Posterior cingulate gyrus (tissue), 11 donors: ENCODE measurements around the gene C1orf226.

Source experiments
- DNase-seq, 10 donors: peaks; one replicate each; pipeline versions ENCODE4 v3.0.0 to v3.0.0-alpha.2; 2020 to 2021; ENCODE audit warnings: mixed read lengths in 3 of 10
- intact Hi-C: fragments of 100-400 bp; cut with DNase I; formaldehyde crosslinking; loops from one replicate; pipeline ENCODE4 v1.15.1; 2023

C1orf226 gene

DNA sequence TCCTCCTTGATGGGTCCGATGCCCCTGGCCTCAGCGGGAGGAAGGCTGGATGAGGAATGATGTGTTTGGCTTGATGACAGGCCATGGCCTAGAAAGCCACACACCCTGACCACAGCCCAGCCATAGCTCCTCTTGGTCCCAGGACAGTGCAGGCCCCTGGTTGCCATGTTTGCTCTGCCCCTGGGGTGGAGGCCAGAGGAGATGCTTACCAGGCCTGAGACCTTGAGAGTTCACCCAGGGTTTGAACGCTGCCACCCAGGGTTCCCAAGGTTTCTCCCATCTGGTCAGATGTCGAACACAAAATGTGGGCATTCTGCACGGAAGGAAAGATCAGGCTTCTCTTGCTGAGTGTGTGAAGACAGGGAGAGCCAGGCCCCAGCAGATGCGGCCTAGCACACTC, 2.6 kb downstream of the C1orf226 start:
- no peak for DNase-seq
- intact Hi-C loops = no loop called here

DNA sequence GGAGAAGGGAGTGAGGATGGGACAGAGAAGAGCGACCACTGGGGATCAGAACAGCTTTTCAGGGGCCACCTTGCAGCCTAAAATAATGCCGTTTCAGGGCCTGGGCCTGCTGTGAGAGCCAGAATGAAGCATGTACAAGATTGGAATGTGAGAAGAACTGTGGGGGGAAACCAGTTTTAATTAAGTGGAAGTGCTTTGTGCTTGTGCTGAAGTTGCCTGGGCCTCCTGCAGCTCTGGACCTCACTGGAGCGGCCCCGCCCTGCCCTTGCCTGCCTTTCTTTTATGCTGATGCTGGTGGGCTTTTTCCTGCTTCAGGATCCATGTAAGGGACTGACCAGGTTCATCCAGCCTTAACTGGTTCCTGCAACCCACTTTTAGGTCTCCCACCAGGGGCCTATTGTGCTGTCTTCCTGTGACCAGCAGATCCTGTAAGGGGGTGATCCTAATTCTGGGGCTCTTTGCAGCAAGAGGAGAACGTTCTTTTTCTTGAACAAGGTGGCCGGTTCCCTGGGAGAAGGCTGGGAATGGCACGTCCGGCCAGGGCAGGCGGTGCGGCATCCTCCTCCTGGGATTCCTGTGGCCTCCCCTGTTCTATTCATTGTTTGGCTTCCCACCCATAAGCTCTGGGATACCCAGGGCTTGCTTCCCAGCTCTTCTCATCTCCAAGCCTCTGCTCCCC, 3.2 kb downstream of the C1orf226 start:
- intact Hi-C loops = no loop called here
- no peak for DNase-seq

DNA sequence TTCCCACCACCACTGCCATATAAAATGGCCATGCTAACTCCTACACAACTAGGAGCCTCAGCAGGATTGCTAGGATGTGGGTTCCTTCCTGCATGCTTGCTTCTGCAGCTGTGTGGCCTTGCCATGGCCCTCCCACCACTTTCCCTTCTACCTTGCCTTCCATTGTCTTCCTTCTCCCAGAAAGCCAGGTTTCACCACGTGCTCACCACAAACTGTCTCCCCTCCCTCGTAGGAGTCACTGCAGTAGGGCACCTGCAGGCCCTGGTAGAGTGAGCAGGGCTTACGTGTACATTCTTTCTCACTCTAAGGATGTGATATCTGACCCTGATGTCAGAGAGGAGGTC, 3.7 kb downstream of the C1orf226 start:
- intact Hi-C loops = no loop called here
- no peak for DNase-seq

DNA sequence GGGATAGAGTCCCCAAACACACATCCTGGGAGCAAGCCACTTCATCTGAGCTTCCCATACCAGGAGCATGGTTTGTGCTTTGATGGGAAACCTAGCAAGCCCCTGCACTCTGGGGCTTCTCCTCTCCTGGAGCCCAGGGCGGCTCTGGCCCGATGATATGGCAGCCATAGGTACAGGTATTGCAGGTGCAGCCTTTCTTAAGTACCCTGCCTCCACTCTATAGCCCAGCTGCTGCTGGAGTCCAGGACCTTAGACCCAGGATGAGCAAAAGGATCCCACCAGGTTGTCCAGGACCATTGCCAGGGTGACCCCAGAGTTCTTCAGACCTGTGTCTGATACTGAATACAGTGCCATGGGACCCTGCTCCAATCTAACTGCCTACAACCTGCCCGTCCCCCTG, 4.2 kb downstream of the C1orf226 start:
- no peak for DNase-seq
- intact Hi-C loops = no loop called here

DNA sequence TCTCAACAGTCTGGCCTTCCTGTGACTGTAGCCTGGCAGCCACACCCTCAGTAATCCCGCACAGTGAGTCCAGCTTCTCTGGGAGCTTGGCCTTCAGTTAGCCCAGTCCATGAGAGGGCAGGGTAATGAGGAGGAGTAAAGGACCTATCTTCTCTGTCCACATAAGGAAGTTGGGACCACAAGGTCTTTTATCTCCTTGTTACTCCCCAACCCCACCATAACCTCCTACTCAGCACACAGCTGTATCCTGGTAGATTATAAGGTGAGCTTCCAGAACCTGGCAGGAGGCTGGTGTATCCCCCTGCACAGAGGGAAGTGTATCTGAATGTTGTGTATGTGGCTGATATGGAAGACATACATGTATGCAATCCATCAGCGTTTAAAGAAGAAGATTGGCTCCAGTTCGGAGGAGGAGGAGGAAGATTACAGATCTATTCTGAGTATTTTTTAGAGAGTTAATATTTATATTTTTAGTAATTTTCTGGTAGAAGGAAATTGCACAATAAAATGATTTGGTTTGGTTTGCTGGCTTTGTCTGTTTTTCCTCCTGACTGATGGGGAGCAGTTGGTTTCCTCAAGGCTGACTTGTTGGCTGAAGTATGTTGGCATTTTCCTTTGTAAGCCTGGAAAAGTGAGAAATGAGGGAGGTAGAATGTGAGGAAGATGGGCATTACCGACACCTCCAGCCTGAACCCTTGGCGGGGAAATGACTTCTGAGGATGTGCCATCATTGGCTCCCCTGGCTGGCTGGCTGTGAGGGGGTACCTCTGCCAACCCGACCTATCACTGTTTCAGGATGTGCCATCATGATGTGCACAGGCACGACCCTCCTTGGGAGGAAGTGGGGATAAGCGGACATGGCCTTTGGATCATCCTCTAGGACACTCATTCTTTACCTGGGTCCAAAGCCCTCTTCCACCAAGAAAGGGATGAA, 5.0 kb downstream of the C1orf226 start:
- intact Hi-C loops = no loop called here
- no peak for DNase-seq

DNA sequence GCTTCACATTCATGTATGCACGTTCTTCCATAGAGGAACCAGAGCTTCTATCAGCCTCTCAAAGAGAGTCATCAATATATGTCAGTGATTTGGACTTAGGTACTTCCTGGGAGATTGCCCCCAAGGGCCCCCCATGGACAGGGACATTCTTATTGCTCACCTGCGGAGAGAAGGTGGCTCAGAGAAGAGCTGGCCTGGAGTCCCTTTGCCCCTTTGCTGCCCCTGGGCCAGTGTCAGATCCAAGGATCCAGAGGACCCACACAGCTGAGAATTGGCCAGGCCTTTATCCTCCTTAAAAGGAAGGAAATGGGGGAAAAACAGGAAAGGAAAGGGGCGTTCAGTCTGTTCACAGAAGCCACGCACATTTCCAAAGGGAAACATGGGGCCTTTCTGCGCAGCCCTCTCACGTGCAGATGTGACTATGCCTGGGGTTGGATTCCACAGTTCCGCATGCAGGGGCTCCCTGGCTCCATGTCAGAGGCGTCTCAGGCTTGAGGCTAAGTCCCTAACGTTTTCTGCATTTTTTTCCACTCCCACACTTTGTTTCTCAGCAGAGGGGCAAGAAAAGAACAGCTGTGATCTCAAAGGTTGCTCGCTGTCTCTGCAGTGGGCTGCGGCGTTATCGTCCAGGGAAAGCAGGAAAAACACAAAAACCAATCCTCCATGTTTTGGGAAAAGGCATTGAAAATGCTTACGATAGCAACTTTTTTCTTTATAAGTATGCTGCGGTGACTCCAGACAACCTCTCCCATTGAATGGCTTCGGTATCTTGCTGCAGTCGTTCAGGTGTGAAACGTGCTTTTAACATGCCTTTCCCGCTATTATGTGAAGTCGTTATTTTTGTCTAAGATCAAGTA, 5.9 kb downstream of the C1orf226 start:
- no peak for DNase-seq
- intact Hi-C loops = no loop called here

DNA sequence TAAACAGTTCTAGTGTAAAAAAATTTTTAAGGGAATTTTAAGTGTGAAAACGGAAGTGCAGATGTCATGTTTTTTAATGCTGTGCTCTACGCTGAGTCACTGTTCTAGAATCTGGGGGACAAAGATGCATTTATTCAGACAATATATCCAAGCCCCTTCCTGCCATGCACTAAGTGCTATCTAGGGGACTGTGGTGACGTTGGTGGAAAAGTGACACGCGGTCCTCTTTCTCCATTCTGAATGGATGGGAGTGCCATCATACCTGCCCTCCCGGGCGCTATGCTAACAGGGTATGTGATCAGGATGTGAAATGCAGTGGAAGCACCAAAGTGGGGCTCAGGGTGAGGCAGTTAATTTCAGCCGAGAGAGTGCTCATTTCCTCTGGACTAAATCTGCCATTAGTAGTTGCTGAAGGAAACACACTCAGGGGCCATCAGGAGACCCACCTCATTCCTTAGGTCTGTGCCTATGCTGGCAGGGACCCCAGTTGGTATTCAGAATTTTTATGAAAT, 6.6 kb downstream of the C1orf226 start:
- intact Hi-C loops = no loop called here
- DNase-seq = no peak

DNA sequence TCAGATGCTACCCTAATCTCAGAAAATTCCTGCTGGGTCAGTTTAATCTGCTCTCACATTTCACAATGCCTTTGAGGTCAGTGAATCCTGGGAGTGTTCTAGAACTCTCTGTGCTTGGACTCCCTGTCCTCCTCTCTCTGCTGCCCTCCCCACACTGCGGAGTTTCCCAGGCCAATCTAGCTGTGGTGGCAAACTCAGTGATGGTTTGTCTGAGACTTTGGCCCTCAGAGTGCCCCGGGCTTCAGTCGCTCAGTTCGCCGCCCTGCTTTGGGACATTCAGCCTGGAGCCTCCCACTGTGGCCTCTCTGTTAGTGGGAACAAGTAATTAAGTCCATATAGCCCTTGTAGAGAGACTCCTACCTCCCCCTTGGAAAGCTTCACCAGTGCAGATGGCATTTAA, 7.1 kb downstream of the C1orf226 start:
- intact Hi-C loops = no loop called here
- DNase-seq = no peak

DNA sequence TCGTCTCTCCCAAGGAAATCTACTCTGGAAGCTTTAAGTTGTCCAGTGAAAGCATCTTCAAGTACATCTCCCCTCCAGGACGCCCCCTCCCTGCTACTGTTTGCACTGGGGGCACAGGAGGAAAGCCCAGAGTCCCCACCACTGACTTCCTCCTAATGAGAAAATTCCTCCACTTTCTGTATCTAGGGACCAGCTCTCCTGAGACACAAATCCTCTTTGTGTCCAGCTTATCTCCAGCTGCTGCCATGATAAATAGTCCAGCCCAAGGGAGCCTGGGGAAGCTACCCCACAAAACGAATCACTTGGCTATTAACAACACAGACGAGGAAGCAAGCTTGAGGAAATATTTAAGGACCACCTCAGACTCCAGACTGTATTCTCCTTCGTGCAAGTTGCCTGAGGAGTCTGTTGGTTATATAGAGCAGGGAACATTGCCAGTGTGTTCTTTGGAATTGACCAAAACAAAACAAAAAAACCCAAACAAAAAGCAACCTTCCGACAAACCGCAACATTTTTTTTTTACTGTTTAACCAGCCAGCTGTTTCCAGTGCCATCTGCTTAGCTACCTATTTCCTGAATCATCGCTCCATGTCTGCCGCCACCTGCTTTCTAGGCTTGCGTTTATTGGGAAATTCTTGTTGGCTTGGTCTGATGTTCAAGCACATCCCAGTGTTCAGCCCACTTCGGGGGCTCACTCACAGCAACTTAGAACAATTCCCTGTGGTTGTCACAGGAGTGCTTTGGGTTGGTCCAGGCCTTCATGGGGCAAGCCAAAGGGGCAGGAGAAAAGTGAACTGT, 7.7 kb downstream of the C1orf226 start:
- no peak for DNase-seq
- intact Hi-C loops = no loop called here

DNA sequence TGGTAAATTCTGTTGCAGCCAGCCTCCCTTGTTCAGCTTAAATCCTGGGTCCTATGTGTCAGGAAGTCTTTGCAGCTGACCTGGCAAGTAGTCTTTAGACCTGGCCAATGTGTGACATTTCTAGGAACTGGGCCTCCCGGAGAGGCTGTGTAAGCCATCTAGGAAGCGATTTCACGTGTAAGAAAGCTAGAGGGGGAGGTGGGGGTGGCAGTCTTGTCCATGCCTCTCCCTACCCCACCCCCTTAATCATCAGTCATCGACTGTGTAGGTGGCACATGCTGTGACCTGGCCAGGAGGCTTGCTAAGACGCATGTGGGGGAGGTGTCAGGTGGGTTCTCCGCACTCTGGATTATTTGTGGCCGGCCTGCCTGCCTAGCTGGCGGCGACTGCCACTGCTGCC, 8.4 kb downstream of the C1orf226 start:
- intact Hi-C loops = loop anchor here (5.0 kb wide), 1 partner anchor 333 kb away; no protein-coding TSS in a partner anchor
- DNase-seq = no peak

DNA sequence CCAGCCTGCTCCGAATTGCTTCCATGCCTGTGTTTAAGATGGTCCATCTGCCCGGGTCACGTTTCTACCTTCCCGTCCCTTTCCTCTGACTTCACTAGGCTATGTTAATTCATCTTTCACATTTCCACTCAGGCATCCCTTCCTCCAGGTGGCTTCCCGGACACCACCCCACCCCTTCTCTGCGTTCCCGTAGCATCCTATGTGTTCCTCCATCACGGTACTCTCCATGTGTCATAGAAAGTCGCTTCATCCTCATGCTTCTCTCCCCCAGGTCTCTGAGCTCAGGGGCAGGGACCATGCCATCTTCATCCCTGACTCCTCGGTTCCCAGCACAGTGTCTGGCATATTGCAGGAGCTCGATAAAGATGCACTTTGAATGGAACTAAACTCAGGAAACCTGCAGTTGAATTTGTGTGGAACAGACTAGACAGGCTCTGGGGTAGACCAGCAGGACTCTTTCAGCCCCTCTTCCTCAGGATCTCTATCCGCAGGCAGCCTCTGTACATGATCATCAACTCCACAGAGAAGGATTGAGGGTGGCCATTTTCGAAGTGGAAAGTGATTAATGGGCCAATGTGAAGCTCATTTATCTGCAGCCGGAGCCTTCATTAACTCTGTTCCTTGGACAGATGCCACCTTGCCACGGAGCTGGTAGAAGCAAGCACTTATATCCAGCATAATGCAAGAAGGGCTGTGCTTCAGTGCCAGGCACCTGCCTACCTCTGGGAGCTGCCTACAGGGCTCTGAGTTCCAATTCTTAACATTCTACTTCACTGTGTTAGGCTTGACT, 9.1 kb downstream of the C1orf226 start:
- intact Hi-C loops = loop anchor here (5.0 kb wide), 1 partner anchor 333 kb away; no protein-coding TSS in a partner anchor
- DNase-seq = no peak

DNA sequence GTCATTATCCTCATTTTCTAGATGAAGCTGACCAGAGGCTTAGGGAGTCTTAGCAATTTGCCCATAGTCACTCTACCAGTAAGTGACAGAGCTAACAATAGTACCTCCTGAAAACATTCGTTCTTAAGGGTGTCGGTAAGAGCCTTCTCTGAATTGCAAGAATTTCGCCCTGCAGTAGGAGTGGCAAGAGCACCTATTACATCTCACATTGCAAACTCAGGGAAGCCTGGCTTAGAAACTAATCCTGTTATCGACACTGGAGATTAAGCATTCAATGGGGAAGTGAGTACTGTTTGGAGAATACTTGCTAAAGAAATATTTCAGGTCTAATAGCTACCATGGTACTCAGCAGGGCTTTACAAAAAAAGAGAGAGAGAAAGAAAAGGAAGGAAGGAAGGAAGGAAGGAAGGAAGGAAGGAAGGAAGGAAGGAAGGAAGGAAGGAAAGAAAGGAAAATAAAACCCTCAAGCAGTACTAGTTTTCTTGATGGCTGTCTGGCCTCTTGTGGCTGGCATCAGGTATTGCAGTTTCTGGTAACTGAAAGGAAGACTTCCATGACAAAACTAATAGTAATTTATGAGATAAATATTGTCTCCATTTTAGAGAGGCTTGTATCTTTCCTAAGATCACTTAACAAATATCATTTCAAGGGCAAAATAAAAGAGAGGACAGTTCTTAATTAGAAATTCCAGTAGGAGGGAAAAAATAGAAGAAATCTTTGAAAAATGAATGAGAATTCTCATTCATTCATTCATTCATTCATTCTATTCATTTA, 10.4 kb downstream of the C1orf226 start:
- intact Hi-C loops = loop anchor here (5.0 kb wide), 1 partner anchor 335 kb away; no protein-coding TSS in a partner anchor
- DNase-seq = peak in 2 of 10 donors; percentile 32 to 43

DNA sequence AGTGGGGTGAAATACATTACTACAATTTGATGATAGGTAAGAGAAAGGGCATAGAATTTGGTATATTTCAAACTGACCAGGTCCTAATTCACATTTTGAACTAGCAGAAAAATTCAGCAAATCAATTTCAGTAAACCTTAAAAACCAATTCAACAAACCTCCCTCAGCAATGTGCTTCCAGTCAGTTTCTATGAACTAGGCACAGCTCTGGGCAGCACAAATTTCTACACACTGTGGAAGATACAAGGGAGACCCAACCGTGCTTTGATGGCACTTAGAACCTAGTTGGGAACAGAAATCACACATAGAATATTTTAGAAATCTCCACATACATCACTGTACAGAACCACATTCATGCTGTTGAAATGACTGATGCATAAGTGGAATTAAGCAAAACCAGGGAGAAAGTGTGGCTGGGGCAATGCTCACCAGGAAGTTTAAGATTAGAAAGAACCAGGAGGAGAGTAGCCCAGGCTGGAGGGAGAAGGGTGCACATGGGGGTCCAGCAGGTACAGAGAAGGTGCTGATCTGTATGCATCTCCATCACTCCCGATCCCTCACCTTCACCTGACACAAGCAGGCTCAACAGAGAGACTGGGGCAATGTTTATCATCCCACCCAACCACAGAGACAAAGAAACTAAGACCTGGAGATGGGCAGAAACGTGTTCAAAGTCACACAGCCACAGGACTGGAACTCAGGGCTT, 14.8 kb downstream of the C1orf226 start:
- intact Hi-C loops = no loop called here
- no peak for DNase-seq

DNA sequence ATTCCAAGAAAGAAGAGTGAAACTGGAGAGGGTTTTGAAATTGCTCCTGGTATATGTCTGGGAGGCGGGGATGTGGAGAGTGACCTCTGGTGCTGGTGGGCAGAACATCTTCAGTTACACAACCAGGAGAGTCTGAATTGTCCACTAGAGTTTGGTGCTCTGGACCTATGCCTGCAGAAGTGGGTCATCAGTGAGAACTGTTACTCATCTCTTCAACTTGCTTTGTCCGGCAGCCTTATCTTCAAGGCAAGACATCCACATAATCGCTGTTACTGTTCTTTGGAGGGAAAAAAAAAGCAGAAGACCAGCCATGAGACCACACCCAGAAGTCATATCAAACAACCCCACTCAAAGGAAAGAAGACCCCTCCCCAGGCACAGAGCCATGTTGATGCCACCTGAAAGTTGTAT, 15.5 kb downstream of the C1orf226 start:
- DNase-seq = no peak
- intact Hi-C loops = no loop called here

DNA sequence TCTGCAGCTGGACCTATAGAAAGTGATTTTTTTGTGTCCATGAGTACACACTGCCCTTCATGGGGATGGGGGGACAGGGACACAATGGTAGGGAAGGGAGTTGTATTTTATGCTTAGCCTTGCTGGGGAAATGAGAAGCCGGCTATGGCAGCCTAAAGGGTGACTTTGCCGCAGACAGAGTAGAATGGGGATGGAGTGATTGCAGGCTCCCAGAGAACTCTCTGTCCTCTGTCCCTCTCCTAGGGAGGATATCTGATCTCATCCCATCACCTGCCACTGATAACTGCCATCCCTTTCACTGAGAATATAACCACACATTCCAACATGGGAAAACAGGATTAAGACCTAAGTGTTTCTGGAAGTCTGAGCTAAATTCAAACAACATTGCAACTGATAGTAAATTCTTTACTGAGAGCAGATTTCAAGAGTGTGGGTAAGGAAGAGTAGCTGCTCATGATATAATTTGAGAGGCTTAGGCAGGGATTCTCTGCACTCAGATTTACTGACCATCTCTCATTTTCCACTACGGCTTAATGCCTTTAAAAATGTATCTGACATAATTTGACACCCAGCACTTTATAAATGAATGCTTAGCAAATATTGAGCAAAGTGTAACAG, 16.5 kb downstream of the C1orf226 start:
- DNase-seq = no peak
- intact Hi-C loops = no loop called here

DNA sequence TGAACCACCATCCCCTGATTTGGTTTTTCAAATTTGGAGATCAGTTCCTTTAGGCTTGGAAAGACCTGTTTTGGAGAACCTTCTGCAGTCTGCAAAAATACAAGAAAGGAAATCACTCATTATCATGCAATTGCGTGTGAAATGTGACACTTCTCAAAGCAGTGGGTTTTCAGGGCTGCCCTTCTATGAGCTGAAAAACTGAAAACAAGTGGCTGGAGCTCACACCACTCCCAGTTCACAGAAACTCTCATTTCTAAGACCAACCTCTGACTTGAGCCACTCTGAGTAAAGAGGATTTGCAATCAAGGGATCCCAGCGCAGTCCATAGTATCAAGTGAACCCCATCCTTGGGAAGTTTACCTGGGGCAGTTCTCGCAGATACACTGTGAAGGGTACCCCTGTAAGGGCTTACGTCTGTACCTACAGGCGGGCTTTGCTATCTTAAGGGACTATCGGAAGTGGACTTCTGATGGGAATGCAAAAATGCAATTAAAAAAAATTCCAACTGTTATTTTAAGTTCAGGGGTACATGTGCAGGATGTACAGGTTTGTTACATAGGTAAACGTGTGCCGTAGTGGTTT, 17.6 kb downstream of the C1orf226 start:
- intact Hi-C loops = no loop called here
- no peak for DNase-seq

DNA sequence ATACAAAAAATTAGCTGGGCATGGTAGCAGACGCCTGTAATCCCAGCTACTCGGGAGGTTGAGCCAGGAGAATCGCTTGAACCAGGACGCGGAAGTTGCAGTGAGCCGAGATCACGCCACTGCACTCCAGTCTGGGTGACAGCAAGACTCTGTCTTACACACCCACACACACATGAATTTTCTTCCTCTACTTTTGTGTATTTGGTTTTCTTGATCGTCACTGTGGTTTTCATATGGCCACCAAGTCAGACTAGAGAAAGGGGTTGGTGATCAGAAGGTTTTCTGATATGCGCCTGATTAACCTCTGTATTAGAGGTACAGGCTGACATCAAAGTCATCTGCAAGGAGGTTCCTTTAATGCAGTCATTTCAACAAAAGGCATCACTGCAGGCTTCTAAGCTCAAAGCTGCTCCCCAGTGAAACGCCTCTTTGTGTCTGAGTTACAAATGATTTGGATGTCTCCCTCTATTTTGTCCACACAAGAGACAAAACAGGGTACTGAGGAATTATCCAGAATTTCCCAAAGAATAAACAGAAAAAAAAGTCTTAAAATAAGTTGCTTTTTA, 19.3 kb downstream of the C1orf226 start:
- DNase-seq = no peak
- intact Hi-C loops = no loop called here
